H9 (cell line): ENCODE data around the gene MMD2. TPM values are rescaled to one million over a fixed set of nuclear protein-coding genes. Genes with fewer than 3 reads are reported as not detected.

Experiments used
- DNase-seq: peaks from one replicate; pipeline ENCODE4 v3.0.0-alpha.2; 2017
- H2AFZ ChIP-seq: one replicate; pipeline ENCODE4 v1.6.1; 2013; ENCODE audit warnings: mild to moderate bottlenecking, low read length, control low read depth, moderate library complexity
- H2AK5ac ChIP-seq: 2 replicates; pipeline ENCODE4 v1.6.1; 2013; ENCODE audit warnings: low read length, control low read depth, mixed read lengths; ENCODE audit not compliant: insufficient read length
- H2BK120ac ChIP-seq: one replicate; pipeline ENCODE4 v1.6.1; 2013; ENCODE audit warnings: low read depth, mild to moderate bottlenecking, low read length, control low read depth, inconsistent platforms; ENCODE audit not compliant: poor library complexity, severe bottlenecking
- H2BK12ac ChIP-seq: 2 replicates; pipeline ENCODE4 v1.6.1; 2013; ENCODE audit warnings: low read length, control low read depth, mixed read lengths, low read depth; ENCODE audit not compliant: insufficient read length
- H2BK15ac ChIP-seq: 2 replicates; pipeline ENCODE4 v1.6.1; 2013; ENCODE audit warnings: low read depth, low read length, control low read depth
- H2BK20ac ChIP-seq: one replicate; pipeline ENCODE4 v1.6.1; 2013; ENCODE audit warnings: low read depth, mild to moderate bottlenecking, low read length, control low read depth, inconsistent platforms; ENCODE audit not compliant: poor library complexity, severe bottlenecking
- H2BK5ac ChIP-seq: 2 replicates; pipeline ENCODE4 v1.6.1; 2013; ENCODE audit warnings: low read length, control low read depth, mixed read lengths; ENCODE audit not compliant: insufficient read length
- H3K14ac ChIP-seq: 2 replicates; pipeline ENCODE4 v1.6.1; 2013; ENCODE audit warnings: low read length, control low read depth; ENCODE audit not compliant: insufficient read depth
- H3K18ac ChIP-seq: 2 replicates; pipeline ENCODE4 v1.6.1; 2013; ENCODE audit warnings: low read depth, mild to moderate bottlenecking, mixed read lengths, low read length, control low read depth; ENCODE audit not compliant: insufficient read length
- H3K23ac ChIP-seq: 2 replicates; pipeline ENCODE4 v1.6.1; 2013; ENCODE audit warnings: low read length, control low read depth, mixed read lengths, low read depth; ENCODE audit not compliant: insufficient read length
- H3K23me2 ChIP-seq: 2 replicates; pipeline ENCODE4 v1.6.1; 2013; ENCODE audit warnings: low read depth, mild to moderate bottlenecking, mixed read lengths, low read length, control low read depth; ENCODE audit not compliant: insufficient read length, poor library complexity, severe bottlenecking
- H3K27ac ChIP-seq: 2 replicates; pipeline ENCODE4 v1.5.1; 2013; ENCODE audit warnings: low read length, control low read depth, mixed read lengths, low read depth; ENCODE audit not compliant: insufficient read length
- H3K27me3 ChIP-seq: 2 replicates; pipeline ENCODE4 v1.6.1; 2013; ENCODE audit warnings: low read length, control low read depth, inconsistent platforms; ENCODE audit not compliant: insufficient read depth
- H3K4ac ChIP-seq: 2 replicates; pipeline ENCODE4 v1.6.1; 2013; ENCODE audit warnings: low read depth, mild to moderate bottlenecking, control low read depth, inconsistent platforms, low read length, moderate library complexity
- H3K4me1 ChIP-seq: 2 replicates; pipeline ENCODE4 v1.6.1; 2013; ENCODE audit warnings: low read length, control low read depth, inconsistent platforms; ENCODE audit not compliant: insufficient read depth
- H3K4me2 ChIP-seq: 2 replicates; pipeline ENCODE4 v1.6.1; 2013; ENCODE audit warnings: low read length, control low read depth, mixed read lengths; ENCODE audit not compliant: insufficient read length, insufficient read depth
- H3K56ac ChIP-seq: 2 replicates; pipeline ENCODE4 v1.6.1; 2013; ENCODE audit warnings: low read depth, mild to moderate bottlenecking, mixed read lengths, low read length, control low read depth; ENCODE audit not compliant: insufficient read length
- H3K79me1 ChIP-seq: 2 replicates; pipeline ENCODE4 v1.6.1; 2013; ENCODE audit warnings: low read depth, mild to moderate bottlenecking, moderate library complexity, low read length, control low read depth, inconsistent platforms; ENCODE audit not compliant: insufficient read depth, poor library complexity, severe bottlenecking
- H3K79me2 ChIP-seq: 2 replicates; pipeline ENCODE4 v1.6.1; 2013; ENCODE audit warnings: low read length, control low read depth, inconsistent platforms; ENCODE audit not compliant: insufficient read depth
- H3K9ac ChIP-seq: 2 replicates; pipeline ENCODE4 v1.6.1; 2013; ENCODE audit warnings: low read length, control low read depth, mixed read lengths; ENCODE audit not compliant: insufficient read length; ENCODE audit errors: extremely low read depth
- H3K9me3 ChIP-seq: one replicate; pipeline ENCODE4 v1.6.1; 2013; ENCODE audit warnings: low read depth, low read length, inconsistent platforms; ENCODE audit not compliant: control insufficient read depth
- H3T11ph ChIP-seq: one replicate; pipeline ENCODE4 v1.6.1; 2013; ENCODE audit warnings: mild to moderate bottlenecking, low read length, control low read depth, inconsistent platforms
- H4K20me1 ChIP-seq: one replicate; pipeline ENCODE4 v1.6.1; 2013; ENCODE audit not compliant: control insufficient read depth, insufficient read length, insufficient read depth
- H4K5ac ChIP-seq: 2 replicates; pipeline ENCODE4 v1.6.1; 2013; ENCODE audit warnings: low read depth, mild to moderate bottlenecking, mixed read lengths, low read length, control low read depth; ENCODE audit not compliant: insufficient read length
- H4K8ac ChIP-seq: replicated peaks from 2 replicates; pipeline ENCODE4 v1.6.1; 2013; ENCODE audit warnings: low read length, control low read depth, mixed read lengths, low read depth; ENCODE audit not compliant: insufficient read length
- H4K91ac ChIP-seq: 2 replicates; pipeline ENCODE4 v1.6.1; 2013; ENCODE audit warnings: low read depth, mild to moderate bottlenecking, moderate library complexity, mixed read lengths, low read length, control low read depth; ENCODE audit not compliant: insufficient read length
- H3K27ac Mint-ChIP-seq, 3 experiments: 2 replicates in 2 of 3; 3 replicates in 1 of 3; pipeline ENCODE4 v1.8.0; 2020 to 2021; ENCODE audit warnings: mixed read lengths in 3 of 3, mild to moderate bottlenecking in 1 of 3, moderate library complexity in 1 of 3
- H3K27me3 Mint-ChIP-seq: 2 replicates; pipeline ENCODE4 v1.8.0; 2021; ENCODE audit warnings: low read depth, mild to moderate bottlenecking, moderate library complexity, mixed read lengths
- H3K36me3 Mint-ChIP-seq, 3 experiments: 2 replicates in 2 of 3; 3 replicates in 1 of 3; pipeline ENCODE4 v1.8.0; 2020 to 2021; ENCODE audit warnings: low read depth in 3 of 3, mixed read lengths in 3 of 3; ENCODE audit not compliant: insufficient read depth in 1 of 3
- H3K4me1 Mint-ChIP-seq, 2 experiments: 2 replicates each; pipeline ENCODE4 v1.8.0; 2020; ENCODE audit warnings: mixed read lengths in 2 of 2
- H3K4me3 Mint-ChIP-seq, 2 experiments: 2 replicates in 1 of 2; 3 replicates in 1 of 2; pipeline ENCODE4 v1.8.0; 2020 to 2021; ENCODE audit warnings: mild to moderate bottlenecking in 2 of 2, mixed read lengths in 2 of 2, moderate library complexity in 1 of 2
- H3K9me3 Mint-ChIP-seq, 2 experiments: 2 replicates in 1 of 2; 3 replicates in 1 of 2; pipeline ENCODE4 v1.8.0; 2020; ENCODE audit warnings: mild to moderate bottlenecking in 2 of 2, mixed read lengths in 2 of 2, moderate library complexity in 1 of 2
- WGBS: extraction: QIAGEN DNeasy Blood & Tissue Kit; methylation state at CpG from one replicate; pipeline ENCODE4 v1.1.7; 2013; ENCODE audit warnings: missing lambda C conversion rate, low lambda C conversion rate, mixed read lengths; ENCODE audit not compliant: insufficient read length; ENCODE audit errors: extremely low coverage; 5-methylcytosine and 5-hydroxymethylcytosine counted together
- total RNA-seq: library from RNA; stranded (reverse); gene quantifications from 2 replicates; pipeline ENCODE4 v1.2.1, GENCODE V29; 2021
- TF ChIP-seq, protein P1 (sequence below): fragments of 200-600 bp; sonication (generic); conservative IDR thresholded peaks from 3 replicates; pipeline ENCODE4 v1.8.0; 2021; ENCODE audit warnings: antibody characterized with exemption, mild to moderate bottlenecking

The MMD2 gene
- total RNA-seq, 1 experiment from 2014 or later: 0.20 TPM

DNA sequence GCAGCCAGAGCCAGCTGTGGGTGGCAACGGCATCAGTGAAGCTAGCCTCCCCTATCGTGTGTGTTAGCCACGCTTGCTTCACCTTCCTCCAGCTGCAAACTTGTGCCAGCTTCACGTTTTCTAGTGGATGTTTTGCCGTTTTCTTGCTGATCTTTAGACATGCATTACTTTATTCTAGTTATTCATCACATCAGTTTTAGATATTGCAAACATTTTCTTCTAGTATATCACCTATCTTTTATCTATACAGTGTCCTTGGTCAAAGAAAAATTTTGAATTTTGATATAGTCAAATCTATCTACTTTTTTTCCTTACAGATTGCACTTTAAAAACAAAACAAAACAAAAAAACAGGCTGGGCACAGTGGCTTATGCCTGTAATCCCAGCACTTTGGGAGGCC lies 90.5 kb downstream of the MMD2 start:
- Histone ChIP-seq H2BK15ac (no peak overlapping the region), H2BK20ac (no peak overlapping the region), H3K27me3 (no peaks in the 10 kb centered on the region), H3K79me1 (no peaks in the 10 kb centered on the region), H3T11ph (no peak overlapping the region), H4K20me1 (no peaks in the 10 kb centered on the region), H3K9ac (no peak overlapping the region), H3K27ac (no peak overlapping the region), H3K4me2 (no peak overlapping the region), H2BK120ac (no peak overlapping the region), H3K56ac (no peak overlapping the region), H3K18ac (no peak overlapping the region), H3K23ac (no peak overlapping the region), H2AFZ (no peak overlapping the region), H3K4me1 (no peaks in the 10 kb centered on the region), H4K8ac (no peak overlapping the region), H3K9me3 (no peaks in the 10 kb centered on the region), H2AK5ac (no peak overlapping the region), H3K79me2 (no peaks in the 10 kb centered on the region), H2BK12ac (no peak overlapping the region), H4K91ac (no peak overlapping the region), H4K5ac (no peak overlapping the region), H3K4ac (no peak overlapping the region), H2BK5ac (no peak overlapping the region), H3K23me2 (no peaks in the 10 kb centered on the region), H3K14ac (no peak overlapping the region)
- Mint-ChIP-seq H3K9me3 (peaks cover 2 to 4% of the 10 kb centered on the region in 2 experiments; a peak in 3 of 5 replicates), H3K27me3 (peaks cover 6% of the 10 kb centered on the region), H3K27ac (no peak overlapping the region), H3K4me3 (no peak overlapping the region), H3K4me1 (peaks cover 9 to 20% of the 10 kb centered on the region in 2 experiments), H3K36me3 (peaks cover 0 to 1% (median 0%) of the 10 kb centered on the region in 3 experiments; a peak in 2 of 7 replicates)
- TF ChIP-seq, protein P1, sequence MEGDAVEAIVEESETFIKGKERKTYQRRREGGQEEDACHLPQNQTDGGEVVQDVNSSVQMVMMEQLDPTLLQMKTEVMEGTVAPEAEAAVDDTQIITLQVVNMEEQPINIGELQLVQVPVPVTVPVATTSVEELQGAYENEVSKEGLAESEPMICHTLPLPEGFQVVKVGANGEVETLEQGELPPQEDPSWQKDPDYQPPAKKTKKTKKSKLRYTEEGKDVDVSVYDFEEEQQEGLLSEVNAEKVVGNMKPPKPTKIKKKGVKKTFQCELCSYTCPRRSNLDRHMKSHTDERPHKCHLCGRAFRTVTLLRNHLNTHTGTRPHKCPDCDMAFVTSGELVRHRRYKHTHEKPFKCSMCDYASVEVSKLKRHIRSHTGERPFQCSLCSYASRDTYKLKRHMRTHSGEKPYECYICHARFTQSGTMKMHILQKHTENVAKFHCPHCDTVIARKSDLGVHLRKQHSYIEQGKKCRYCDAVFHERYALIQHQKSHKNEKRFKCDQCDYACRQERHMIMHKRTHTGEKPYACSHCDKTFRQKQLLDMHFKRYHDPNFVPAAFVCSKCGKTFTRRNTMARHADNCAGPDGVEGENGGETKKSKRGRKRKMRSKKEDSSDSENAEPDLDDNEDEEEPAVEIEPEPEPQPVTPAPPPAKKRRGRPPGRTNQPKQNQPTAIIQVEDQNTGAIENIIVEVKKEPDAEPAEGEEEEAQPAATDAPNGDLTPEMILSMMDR: no peak
- DNase-seq: no peak
- WGBS: no CpG with 5 or more reads among the region's 5 CpGs
